ENCODE measurements around the gene MFSD11.
"Not testable (repeated sequence)": the region's sequence is repeated elsewhere in the genome, so short reads cannot be mapped to it uniquely, and the experiment has no call there.

The MFSD11 gene

GRCh38 chr17:76727745-76728456 is 10.0 kb upstream of the MFSD11 start:
- peak; percentile 27 for DNase-seq

GRCh38 chr17:76731800-76732733 is 5.9 kb upstream of the MFSD11 start:
- not testable (repeated sequence) for DNase-seq

GRCh38 chr17:76732734-76733617 is 4.9 kb upstream of the MFSD11 start:
- no peak for DNase-seq

- no peak for DNase-seq
These were observed 4.3 kb upstream of the MFSD11 start for GRCh38 chr17:76733618-76733957.

GRCh38 chr17:76734080-76734840 is 3.7 kb upstream of the MFSD11 start:
- DNase-seq: no peak

GRCh38 chr17:76735006-76735405 is 2.9 kb upstream of the MFSD11 start:
- DNase-seq: no peak

- DNase-seq: no peak
These were observed 2.2 kb upstream of the MFSD11 start for GRCh38 chr17:76735586-76736348.

- peak; percentile 69 for DNase-seq
These were observed 1.4 kb upstream of the MFSD11 start for GRCh38 chr17:76736349-76737081.

GRCh38 chr17:76737082-76737675 is 740 bp upstream of the MFSD11 start, which contains the start of gene SRSF2:
Gene SRSF2, minus strand, starts transcription at chr17:76737331. Its CDS starts 171 bp downstream, at chr17:76737160.
- DNase-seq: peak; percentile 99

- DNase-seq: no peak
These were observed 540 bp downstream of the MFSD11 start for GRCh38 chr17:76738468-76738850.

- not testable (repeated sequence) for DNase-seq
These were observed 1.7 kb downstream of the MFSD11 start for GRCh38 chr17:76739568-76740115.

GRCh38 chr17:76740329-76741118 is 2.6 kb downstream of the MFSD11 start:
- DNase-seq: no peak

- no peak for DNase-seq
These were observed 5.0 kb downstream of the MFSD11 start for GRCh38 chr17:76742958-76743357.

GRCh38 chr17:76744747-76745146 is 6.8 kb downstream of the MFSD11 start:
- no peak for DNase-seq

GRCh38 chr17:76745785-76746184 is 7.9 kb downstream of the MFSD11 start:
- DNase-seq: peak; percentile 33

GRCh38 chr17:76747716-76748363 is 9.9 kb downstream of the MFSD11 start:
- DNase-seq: no peak

GRCh38 chr17:76748657-76749056 is 10.7 kb downstream of the MFSD11 start:
- DNase-seq: no peak

- no peak for DNase-seq
These were observed 13.6 kb downstream of the MFSD11 start for GRCh38 chr17:76751416-76751993.
